Measurements from ENCODE around the gene CXCL5. TPM values are rescaled to one million over a fixed set of nuclear protein-coding genes. Genes with fewer than 3 reads are reported as not detected.

CXCL5 gene
- total and polyA plus RNA-seq, 2 of the 13 experiments (the other 11 are each of a cell fraction or from before 2014, with no cell fraction given), result not detected

GRCh38 chr4:74023709-74024108 is 25.2 kb upstream of the CXCL5 start:
- CTCF ChIA-PET (ENCODE audit: low intra/inter-chr PET ratio, low total read pairs), result no interaction called here
- DNase-seq (ENCODE audit: low spot score) (no peak), ATAC-seq (no peak), FAIRE-seq (no peak)
- Histone ChIP-seq H4K20me1 (ENCODE audit: insufficient read depth, low read length) (no peaks in the 10 kb centered on the region), H3K4me1 (ENCODE audit: insufficient read depth, low read length) (no peaks in the 10 kb centered on the region), H3K4me3 (replicated peaks in 1 of 3; ENCODE audit: insufficient read depth in 1 of 3, low read depth in 2 of 3, low read length in 3 of 3) (no peak overlapping the region), H3K79me2 (ENCODE audit: insufficient read depth, low read length) (no peaks in the 10 kb centered on the region), H3K4me2 (ENCODE audit: low read depth, low read length) (no peak overlapping the region), H3K36me3 (replicated peaks in 1 of 2; ENCODE audit: control insufficient read depth in 1 of 2, insufficient read depth in 2 of 2, low read length in 2 of 2) (no peaks in the 10 kb centered on the region), H3K27ac (ENCODE audit: extremely low read length, insufficient read depth, low read length) (no peak overlapping the region), H3K9me3 (ENCODE audit: low read length) (no peaks in the 10 kb centered on the region), H2AFZ (ENCODE audit: low read length) (no peak overlapping the region), H3K27me3 (ENCODE audit: control insufficient read depth in 1 of 2, insufficient read depth in 2 of 2, low read length in 2 of 2) (no peaks in the 10 kb centered on the region), H3K9ac (ENCODE audit: insufficient read depth, low read depth, low read length) (no peak overlapping the region)
- POLR2A ChIA-PET, result no interaction called here
- WGBS (ENCODE audit: low lambda C conversion rate), result 7% methylated on average over 2 of the region's 2 CpGs
- in situ Hi-C loops (cut with HindIII; ENCODE audit: extremely low pct_ligation_motif_present, low pct_unique_long_range_greater_than_20kb), result no loop called here
- intact Hi-C loops (cut with micrococcal nuclease; ENCODE audit: unreplicated experiment), result no loop called here
- no TSS peak for BruUV-seq (replicated peaks)
- TF ChIP-seq YEATS2 (CRISPR knock-in tag; IDR thresholded peaks at IDR 0.05; ENCODE audit: borderline replicate concordance) (no peak), ARID3A (IDR thresholded peaks at IDR 0.05; ENCODE audit: low read depth, low read length) (no peak), ZNF530 (CRISPR knock-in tag; IDR thresholded peaks at IDR 0.05; ENCODE audit: low read depth) (no peak), SUZ12 (IDR thresholded peaks at IDR 0.05; ENCODE audit: low read depth, low read length) (no peak), RFX3 (CRISPR knock-in tag; IDR thresholded peaks at IDR 0.05) (no peak), ZMYM2 (CRISPR knock-in tag; IDR thresholded peaks at IDR 0.05) (no peak), MTA3 (CRISPR knock-in tag; IDR thresholded peaks at IDR 0.05) (no peak), UBTF (CRISPR knock-in tag; IDR thresholded peaks at IDR 0.05) (no peak), ZKSCAN5 (CRISPR knock-in tag; IDR thresholded peaks at IDR 0.05) (no peak), CEBPB (IDR thresholded peaks at IDR 0.05; ENCODE audit: borderline replicate concordance, low read depth, low read length) (no peak), GLI4 (CRISPR knock-in tag; IDR thresholded peaks at IDR 0.05; ENCODE audit: borderline replicate concordance) (no peak), ATF5 (CRISPR knock-in tag; IDR thresholded peaks at IDR 0.05; ENCODE audit: low read depth) (no peak)
- TF ChIP-seq, protein P1, sequence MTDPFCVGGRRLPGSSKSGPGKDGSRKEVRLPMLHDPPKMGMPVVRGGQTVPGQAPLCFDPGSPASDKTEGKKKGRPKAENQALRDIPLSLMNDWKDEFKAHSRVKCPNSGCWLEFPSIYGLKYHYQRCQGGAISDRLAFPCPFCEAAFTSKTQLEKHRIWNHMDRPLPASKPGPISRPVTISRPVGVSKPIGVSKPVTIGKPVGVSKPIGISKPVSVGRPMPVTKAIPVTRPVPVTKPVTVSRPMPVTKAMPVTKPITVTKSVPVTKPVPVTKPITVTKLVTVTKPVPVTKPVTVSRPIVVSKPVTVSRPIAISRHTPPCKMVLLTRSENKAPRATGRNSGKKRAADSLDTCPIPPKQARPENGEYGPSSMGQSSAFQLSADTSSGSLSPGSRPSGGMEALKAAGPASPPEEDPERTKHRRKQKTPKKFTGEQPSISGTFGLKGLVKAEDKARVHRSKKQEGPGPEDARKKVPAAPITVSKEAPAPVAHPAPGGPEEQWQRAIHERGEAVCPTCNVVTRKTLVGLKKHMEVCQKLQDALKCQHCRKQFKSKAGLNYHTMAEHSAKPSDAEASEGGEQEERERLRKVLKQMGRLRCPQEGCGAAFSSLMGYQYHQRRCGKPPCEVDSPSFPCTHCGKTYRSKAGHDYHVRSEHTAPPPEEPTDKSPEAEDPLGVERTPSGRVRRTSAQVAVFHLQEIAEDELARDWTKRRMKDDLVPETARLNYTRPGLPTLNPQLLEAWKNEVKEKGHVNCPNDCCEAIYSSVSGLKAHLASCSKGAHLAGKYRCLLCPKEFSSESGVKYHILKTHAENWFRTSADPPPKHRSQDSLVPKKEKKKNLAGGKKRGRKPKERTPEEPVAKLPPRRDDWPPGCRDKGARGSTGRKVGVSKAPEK (CRISPR knock-in tag; IDR thresholded peaks at IDR 0.05; ENCODE audit: borderline replicate concordance), result no peak
- TF ChIP-seq, protein P2, sequence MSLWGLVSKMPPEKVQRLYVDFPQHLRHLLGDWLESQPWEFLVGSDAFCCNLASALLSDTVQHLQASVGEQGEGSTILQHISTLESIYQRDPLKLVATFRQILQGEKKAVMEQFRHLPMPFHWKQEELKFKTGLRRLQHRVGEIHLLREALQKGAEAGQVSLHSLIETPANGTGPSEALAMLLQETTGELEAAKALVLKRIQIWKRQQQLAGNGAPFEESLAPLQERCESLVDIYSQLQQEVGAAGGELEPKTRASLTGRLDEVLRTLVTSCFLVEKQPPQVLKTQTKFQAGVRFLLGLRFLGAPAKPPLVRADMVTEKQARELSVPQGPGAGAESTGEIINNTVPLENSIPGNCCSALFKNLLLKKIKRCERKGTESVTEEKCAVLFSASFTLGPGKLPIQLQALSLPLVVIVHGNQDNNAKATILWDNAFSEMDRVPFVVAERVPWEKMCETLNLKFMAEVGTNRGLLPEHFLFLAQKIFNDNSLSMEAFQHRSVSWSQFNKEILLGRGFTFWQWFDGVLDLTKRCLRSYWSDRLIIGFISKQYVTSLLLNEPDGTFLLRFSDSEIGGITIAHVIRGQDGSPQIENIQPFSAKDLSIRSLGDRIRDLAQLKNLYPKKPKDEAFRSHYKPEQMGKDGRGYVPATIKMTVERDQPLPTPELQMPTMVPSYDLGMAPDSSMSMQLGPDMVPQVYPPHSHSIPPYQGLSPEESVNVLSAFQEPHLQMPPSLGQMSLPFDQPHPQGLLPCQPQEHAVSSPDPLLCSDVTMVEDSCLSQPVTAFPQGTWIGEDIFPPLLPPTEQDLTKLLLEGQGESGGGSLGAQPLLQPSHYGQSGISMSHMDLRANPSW (CRISPR knock-in tag; IDR thresholded peaks at IDR 0.05; ENCODE audit: borderline replicate concordance), result no peak
